Stimulated activated CD4-positive, alpha-beta T cell treated with anti-CD3 and anti-CD28 coated beads, Interleukin-2, amount 100 ng/mL, for 4 hours (primary cell): Measurements from ENCODE around the gene NME2.

Experiments
- DNase-seq: peaks from one replicate; pipeline ENCODE4 v3.0.0-alpha.2; 2020; ENCODE audit warnings: low read depth

The NME2 gene

GRCh38 chr17:51203838-51204237, 37.6 kb downstream of the NME2 start:
- no peak for DNase-seq

- DNase-seq: no peak
Observed at GRCh38 chr17:51214920-51215319, 48.7 kb downstream of the NME2 start.

- DNase-seq: no peak
Observed at GRCh38 chr17:51217946-51218345, 51.7 kb downstream of the NME2 start.

GRCh38 chr17:51221322-51221721, 55.1 kb downstream of the NME2 start:
- DNase-seq: no peak
